Activated naive CD8-positive, alpha-beta T cell treated with anti-CD3 and anti-CD28 coated beads, Interleukin-2, amount 10 ng/mL, durations not matched to agents 7 days and 5 days (primary cell): Measurements from ENCODE around the gene PSME3. TPM values are rescaled to one million over a fixed set of nuclear protein-coding genes. Genes with fewer than 3 reads are reported as not detected.

Experiments
- ATAC-seq: fragments of 150-1000 bp; cut with Tn5 transposase; one replicate; pipeline ENCODE4 v1.10.0; 2021; ENCODE audit warnings: low read depth, moderate library complexity
- POLR2A ChIA-PET: fragments of 350-600 bp; sonication (Branson Sonifier 250); formaldehyde crosslinking; loops from one replicate; lab custom pipeline; 2021; ENCODE audit warnings: antibody characterized with exemption; lab: Charles Lee
- DNase-seq: peaks from one replicate; pipeline ENCODE4 v3.0.0; 2021
- H3K27ac Mint-ChIP-seq: one replicate; pipeline ENCODE4 v1.8.0; 2022; ENCODE audit warnings: mild to moderate bottlenecking, mixed read lengths
- H3K27me3 Mint-ChIP-seq: one replicate; pipeline ENCODE4 v1.8.0; 2022; ENCODE audit warnings: mild to moderate bottlenecking, moderate library complexity, mixed read lengths
- H3K36me3 Mint-ChIP-seq: one replicate; pipeline ENCODE4 v1.8.0; 2021; ENCODE audit warnings: mild to moderate bottlenecking, mixed read lengths
- H3K4me1 Mint-ChIP-seq: one replicate; pipeline ENCODE4 v1.8.0; 2021; ENCODE audit warnings: mixed read lengths
- H3K4me3 Mint-ChIP-seq: one replicate; pipeline ENCODE4 v1.8.0; 2022; ENCODE audit warnings: mild to moderate bottlenecking, moderate library complexity, mixed read lengths
- H3K9me3 Mint-ChIP-seq: one replicate; pipeline ENCODE4 v1.8.0; 2021; ENCODE audit warnings: mixed read lengths
- total RNA-seq, 2 experiments: library from RNA; stranded (reverse); gene quantifications; one replicate each; pipeline ENCODE4 v1.2.3, GENCODE V29; 2021

The PSME3 gene
- total RNA-seq, 2 experiments from 2014 or later, result 85.0 to 96.6 TPM

- Mint-ChIP-seq H3K36me3 (peaks cover 3% of the 10 kb centered on the region), H3K4me3 (peak overlapping the region; percentile 88), H3K27me3 (no peaks in the 10 kb centered on the region), H3K27ac (peak overlapping the region; percentile 73), H3K9me3 (peaks cover 2% of the 10 kb centered on the region), H3K4me1 (peaks cover 10% of the 10 kb centered on the region)
- POLR2A ChIA-PET, result interaction anchor here (0.6 to 3.0 kb wide), 8 partner anchors 11 to 518 kb away, joined by 3 to 19 read pairs (median 4); partner anchors contain the start of genes BECN1, PSME3 and VPS25
- ATAC-seq, result no peak
- no peak for DNase-seq
Measured at GRCh38 chr17:42798011-42798382, 35.2 kb upstream of the PSME3 start.

- POLR2A ChIA-PET, result interaction anchor here (0.6 to 3.0 kb wide), 8 partner anchors 11 to 517 kb away, joined by 3 to 19 read pairs (median 4); partner anchors contain the start of genes BECN1, PSME3 and VPS25
- Mint-ChIP-seq H3K9me3 (peaks cover 2% of the 10 kb centered on the region), H3K27ac (peak within 1 kb of the TSS; percentile 73), H3K27me3 (no peaks in the 10 kb centered on the region), H3K4me3 (peak within 1 kb of the TSS; percentile 88), H3K4me1 (peaks cover 10% of the 10 kb centered on the region), H3K36me3 (peaks cover 3% of the 10 kb centered on the region)
- ATAC-seq (peak; percentile 98), DNase-seq (peak; percentile 85)
Measured at GRCh38 chr17:42798383-42799380, 34.5 kb upstream of the PSME3 start, which contains the start of the genes CNTD1 and COA3. CNTD1 (plus strand) TSS chr17:42798861; CDS start chr17:42799068, 207 bp downstream. COA3 (minus strand) TSS chr17:42798704; CDS start chr17:42798681, 23 bp downstream.

- Mint-ChIP-seq H3K27me3 (no peaks in the 10 kb centered on the region), H3K4me1 (peaks cover 4% of the 10 kb centered on the region), H3K9me3 (peaks cover 2% of the 10 kb centered on the region), H3K27ac (no peak overlapping the region), H3K36me3 (peaks cover 2% of the 10 kb centered on the region), H3K4me3 (no peak overlapping the region)
- POLR2A ChIA-PET, result interaction anchor here (0.6 to 1.0 kb wide), 2 partner anchors 195 to 1445 kb away, joined by 3 to 5 read pairs; partner anchors contain the start of gene RPL27
- ATAC-seq (no peak), DNase-seq (no peak)
Measured at GRCh38 chr17:42803074-42803883, 29.9 kb upstream of the PSME3 start.

GRCh38 chr17:42804918-42805367 lies 28.3 kb upstream of the PSME3 start:
- Mint-ChIP-seq H3K4me3 (no peak overlapping the region), H3K27me3 (no peaks in the 10 kb centered on the region), H3K9me3 (no peaks in the 10 kb centered on the region), H3K27ac (no peak overlapping the region), H3K36me3 (peaks cover 2% of the 10 kb centered on the region), H3K4me1 (no peaks in the 10 kb centered on the region)
- POLR2A ChIA-PET, result interaction anchor here (0.5 kb wide), 1 partner anchor 276 kb away, joined by 3 read pairs; no protein-coding TSS in a partner anchor
- ATAC-seq (no peak), DNase-seq (no peak)

GRCh38 chr17:42806249-42806648 lies 26.9 kb upstream of the PSME3 start:
- ATAC-seq (no peak), DNase-seq (no peak)
- no peaks in the 10 kb centered on the region for H3K27me3 Mint-ChIP-seq
- POLR2A ChIA-PET, result interaction anchor here (0.7 kb wide), 1 partner anchor 276 kb away, joined by 4 read pairs; no protein-coding TSS in a partner anchor
- peaks cover 3% of the 10 kb centered on the region for H3K36me3 Mint-ChIP-seq
- no peaks in the 10 kb centered on the region for H3K9me3 Mint-ChIP-seq
- H3K4me3 Mint-ChIP-seq, result no peak overlapping the region
- H3K27ac Mint-ChIP-seq, result no peak overlapping the region
- no peaks in the 10 kb centered on the region for H3K4me1 Mint-ChIP-seq

GRCh38 chr17:42809250-42809649 lies 23.9 kb upstream of the PSME3 start:
- ATAC-seq (no peak), DNase-seq (no peak)
- Mint-ChIP-seq H3K4me3 (no peak overlapping the region), H3K36me3 (peaks cover 7% of the 10 kb centered on the region), H3K27ac (no peak overlapping the region), H3K9me3 (no peaks in the 10 kb centered on the region), H3K4me1 (no peaks in the 10 kb centered on the region), H3K27me3 (no peaks in the 10 kb centered on the region)
- POLR2A ChIA-PET, result no interaction called here

- no peak for DNase-seq
- no peaks in the 10 kb centered on the region for H3K27me3 Mint-ChIP-seq
- H3K4me3 Mint-ChIP-seq, result no peak overlapping the region
- POLR2A ChIA-PET, result interaction anchor here (0.6 kb wide), 1 partner anchor 193 kb away, joined by 4 read pairs; no protein-coding TSS in a partner anchor
- no peaks in the 10 kb centered on the region for H3K9me3 Mint-ChIP-seq
- H3K4me1 Mint-ChIP-seq, result peaks cover 4% of the 10 kb centered on the region
- peaks cover 31% of the 10 kb centered on the region for H3K36me3 Mint-ChIP-seq
- H3K27ac Mint-ChIP-seq, result no peak overlapping the region
- ATAC-seq, result no peak
Measured at GRCh38 chr17:42814633-42815399, 18.4 kb upstream of the PSME3 start.

- POLR2A ChIA-PET, result no interaction called here
- no peak overlapping the region for H3K4me3 Mint-ChIP-seq
- H3K27ac Mint-ChIP-seq, result no peak overlapping the region
- no peaks in the 10 kb centered on the region for H3K9me3 Mint-ChIP-seq
- no peak for DNase-seq
- no peak for ATAC-seq
- H3K4me1 Mint-ChIP-seq, result peaks cover 11% of the 10 kb centered on the region
- H3K36me3 Mint-ChIP-seq, result peaks cover 34% of the 10 kb centered on the region
- H3K27me3 Mint-ChIP-seq, result no peaks in the 10 kb centered on the region
Measured at GRCh38 chr17:42817866-42818265, 15.3 kb upstream of the PSME3 start.

- H3K4me1 Mint-ChIP-seq, result peaks cover 13% of the 10 kb centered on the region
- H3K4me3 Mint-ChIP-seq, result no peak overlapping the region
- peaks cover 34% of the 10 kb centered on the region for H3K36me3 Mint-ChIP-seq
- no peaks in the 10 kb centered on the region for H3K9me3 Mint-ChIP-seq
- POLR2A ChIA-PET, result no interaction called here
- no peak overlapping the region for H3K27ac Mint-ChIP-seq
- ATAC-seq (no peak), DNase-seq (no peak)
- no peaks in the 10 kb centered on the region for H3K27me3 Mint-ChIP-seq
Measured at GRCh38 chr17:42818379-42818778, 14.8 kb upstream of the PSME3 start.

GRCh38 chr17:42819939-42820535 lies 13.2 kb upstream of the PSME3 start:
- POLR2A ChIA-PET, result interaction anchor here (1.0 to 1.4 kb wide), 2 partner anchors 13 to 46 kb away, joined by 3 read pairs; partner anchors contain the start of gene PSME3
- Mint-ChIP-seq H3K27me3 (no peaks in the 10 kb centered on the region), H3K4me1 (peaks cover 17% of the 10 kb centered on the region), H3K4me3 (no peak overlapping the region), H3K36me3 (peaks cover 28% of the 10 kb centered on the region), H3K9me3 (no peaks in the 10 kb centered on the region), H3K27ac (no peak overlapping the region)
- DNase-seq (peak; percentile 68), ATAC-seq (peak; percentile 23)

GRCh38 chr17:42821176-42821575 lies 12.0 kb upstream of the PSME3 start:
- Mint-ChIP-seq H3K4me3 (no peak overlapping the region), H3K27me3 (no peaks in the 10 kb centered on the region), H3K36me3 (peaks cover 22% of the 10 kb centered on the region), H3K4me1 (peaks cover 17% of the 10 kb centered on the region), H3K27ac (no peak overlapping the region), H3K9me3 (no peaks in the 10 kb centered on the region)
- DNase-seq (no peak), ATAC-seq (no peak)
- POLR2A ChIA-PET, result no interaction called here

GRCh38 chr17:42827472-42827871 lies 5.7 kb upstream of the PSME3 start:
- peaks cover 4% of the 10 kb centered on the region for H3K27me3 Mint-ChIP-seq
- no peaks in the 10 kb centered on the region for H3K9me3 Mint-ChIP-seq
- no peak overlapping the region for H3K27ac Mint-ChIP-seq
- POLR2A ChIA-PET, result no interaction called here
- H3K4me1 Mint-ChIP-seq, result peaks cover 18% of the 10 kb centered on the region
- no peaks in the 10 kb centered on the region for H3K36me3 Mint-ChIP-seq
- H3K4me3 Mint-ChIP-seq, result no peak overlapping the region
- no peak for DNase-seq
- no peak for ATAC-seq
